Measurements from ENCODE around the gene NCR2. TPM values are rescaled to one million over a fixed set of nuclear protein-coding genes. Genes with fewer than 3 reads are reported as not detected.

NCR2 gene
- total RNA-seq, 1 experiment from 2014 or later: not detected

DNA sequence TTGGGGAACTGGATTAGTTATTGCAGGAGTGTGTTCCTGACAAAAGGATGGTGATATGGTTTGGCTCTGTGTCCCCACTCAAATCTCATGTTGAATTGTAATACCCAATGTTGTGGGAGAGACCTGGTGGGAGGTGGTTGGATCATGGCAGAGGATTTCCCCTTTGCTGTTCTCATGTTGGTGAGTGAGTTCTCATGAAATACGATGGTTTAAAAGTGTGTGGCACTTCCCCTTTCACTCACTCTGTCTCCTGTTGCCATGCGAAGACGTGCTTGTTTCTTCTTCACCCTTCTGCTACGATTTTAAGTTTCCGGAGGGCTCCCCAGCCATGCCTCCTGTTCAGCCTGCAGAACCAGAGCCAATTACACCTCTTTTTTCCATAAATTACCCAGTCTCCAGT, 32.8 kb upstream of the NCR2 start:
- TF ChIP-seq, protein P1, sequence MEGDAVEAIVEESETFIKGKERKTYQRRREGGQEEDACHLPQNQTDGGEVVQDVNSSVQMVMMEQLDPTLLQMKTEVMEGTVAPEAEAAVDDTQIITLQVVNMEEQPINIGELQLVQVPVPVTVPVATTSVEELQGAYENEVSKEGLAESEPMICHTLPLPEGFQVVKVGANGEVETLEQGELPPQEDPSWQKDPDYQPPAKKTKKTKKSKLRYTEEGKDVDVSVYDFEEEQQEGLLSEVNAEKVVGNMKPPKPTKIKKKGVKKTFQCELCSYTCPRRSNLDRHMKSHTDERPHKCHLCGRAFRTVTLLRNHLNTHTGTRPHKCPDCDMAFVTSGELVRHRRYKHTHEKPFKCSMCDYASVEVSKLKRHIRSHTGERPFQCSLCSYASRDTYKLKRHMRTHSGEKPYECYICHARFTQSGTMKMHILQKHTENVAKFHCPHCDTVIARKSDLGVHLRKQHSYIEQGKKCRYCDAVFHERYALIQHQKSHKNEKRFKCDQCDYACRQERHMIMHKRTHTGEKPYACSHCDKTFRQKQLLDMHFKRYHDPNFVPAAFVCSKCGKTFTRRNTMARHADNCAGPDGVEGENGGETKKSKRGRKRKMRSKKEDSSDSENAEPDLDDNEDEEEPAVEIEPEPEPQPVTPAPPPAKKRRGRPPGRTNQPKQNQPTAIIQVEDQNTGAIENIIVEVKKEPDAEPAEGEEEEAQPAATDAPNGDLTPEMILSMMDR (conservative IDR thresholded peaks at IDR 0.05): no peak
- Histone ChIP-seq H3K9ac (ENCODE audit: extremely low read depth, insufficient read length, low read length) (no peak overlapping the region), H3K14ac (ENCODE audit: insufficient read depth, low read length) (no peak overlapping the region), H2AK5ac (ENCODE audit: insufficient read length, low read length) (no peak overlapping the region), H4K20me1 (ENCODE audit: control insufficient read depth, insufficient read depth, insufficient read length) (no peaks in the 10 kb centered on the region), H3K9me3 (ENCODE audit: control insufficient read depth, low read depth, low read length) (no peaks in the 10 kb centered on the region), H2BK5ac (ENCODE audit: insufficient read length, low read length) (no peak overlapping the region), H3K23me2 (ENCODE audit: insufficient read length, low read depth, low read length, poor library complexity, severe bottlenecking) (no peaks in the 10 kb centered on the region), H2BK20ac (ENCODE audit: low read depth, low read length, poor library complexity, severe bottlenecking) (no peak overlapping the region), H4K91ac (ENCODE audit: insufficient read length, low read depth, low read length) (no peak overlapping the region), H3K4me1 (ENCODE audit: insufficient read depth, low read length) (no peaks in the 10 kb centered on the region), H3K56ac (ENCODE audit: insufficient read length, low read depth, low read length) (no peak overlapping the region), H4K8ac (replicated peaks; ENCODE audit: insufficient read length, low read depth, low read length) (no peak overlapping the region), H3K79me1 (ENCODE audit: insufficient read depth, low read depth, low read length, poor library complexity, severe bottlenecking) (no peaks in the 10 kb centered on the region), H3T11ph (ENCODE audit: low read length) (no peak overlapping the region), H2BK120ac (ENCODE audit: low read depth, low read length, poor library complexity, severe bottlenecking) (no peak overlapping the region), H3K4me2 (ENCODE audit: insufficient read depth, insufficient read length, low read length) (no peak overlapping the region), H3K18ac (ENCODE audit: insufficient read length, low read depth, low read length) (no peak overlapping the region), H3K79me2 (ENCODE audit: insufficient read depth, low read length) (no peaks in the 10 kb centered on the region), H2BK15ac (ENCODE audit: low read depth, low read length) (no peak overlapping the region), H3K4ac (ENCODE audit: low read depth, low read length) (no peak overlapping the region), H3K23ac (ENCODE audit: insufficient read length, low read depth, low read length) (no peak overlapping the region), H2AFZ (ENCODE audit: low read length) (no peak overlapping the region), H3K27me3 (ENCODE audit: insufficient read depth, low read length) (no peaks in the 10 kb centered on the region), H3K27ac (ENCODE audit: insufficient read length, low read depth, low read length) (no peak overlapping the region), H4K5ac (ENCODE audit: insufficient read length, low read depth, low read length) (no peak overlapping the region), H2BK12ac (ENCODE audit: insufficient read length, low read depth, low read length) (no peak overlapping the region)
- Mint-ChIP-seq H3K9me3 (peaks cover 17 to 29% of the 10 kb centered on the region in 2 experiments), H3K27me3 (ENCODE audit: low read depth) (peaks cover 8% of the 10 kb centered on the region), H3K27ac (no peak overlapping the region), H3K4me3 (no peak overlapping the region), H3K36me3 (ENCODE audit: insufficient read depth in 1 of 3, low read depth in 3 of 3) (peaks cover 6 to 12% (median 7%) of the 10 kb centered on the region in 3 experiments), H3K4me1 (peaks cover 11 to 18% of the 10 kb centered on the region in 2 experiments)
- DNase-seq: no peak
- no CpG with 5 or more reads among the region's 5 CpGs for WGBS (ENCODE audit: extremely low coverage, insufficient read length, low lambda C conversion rate)

Data from H9 (cell line).